ENCODE data around the gene ATG16L1.

ATG16L1 gene

GRCh38 chr2:233273120-233273519, 21.6 kb downstream of the ATG16L1 start:
- no peak for DNase-seq (ENCODE audit: low spot score)
- no peak overlapping the region for H3K4me3 ChIP-seq
- no peak overlapping the region for H3K27ac ChIP-seq
- no peak for TF ChIP-seq CTCF (IDR thresholded peaks at IDR 0.05)

- DNase-seq (ENCODE audit: low spot score) = no peak
- TF ChIP-seq CTCF (IDR thresholded peaks at IDR 0.05) = no peak
- Histone ChIP-seq H3K27ac (no peak overlapping the region), H3K4me3 (no peak overlapping the region)
These were observed 23.8 kb downstream of the ATG16L1 start for GRCh38 chr2:233275223-233275622.

DNA sequence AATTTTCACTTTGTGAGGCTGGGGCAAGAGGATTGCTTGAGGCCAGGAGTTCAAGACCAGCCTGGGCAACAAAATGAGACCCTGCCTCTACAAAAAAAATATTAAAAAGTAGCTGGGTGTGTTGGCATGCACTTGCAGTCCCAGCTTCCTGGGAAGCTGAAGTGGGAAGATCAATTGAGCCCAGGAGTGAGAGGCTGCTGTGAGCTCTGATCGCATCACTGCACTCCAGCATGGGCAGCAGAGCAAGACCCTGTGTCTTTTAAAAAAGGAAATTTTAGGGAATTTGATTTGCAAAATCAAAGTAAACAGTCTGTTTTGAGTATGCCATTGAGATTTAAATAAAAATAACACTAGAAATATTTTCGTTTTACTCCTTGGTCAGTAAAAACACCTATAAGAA, 27.4 kb downstream of the ATG16L1 start:
- Histone ChIP-seq H3K27ac (no peak overlapping the region), H3K4me3 (no peak overlapping the region)
- TF ChIP-seq CTCF (IDR thresholded peaks at IDR 0.05) = no peak
- no peak for DNase-seq (ENCODE audit: low spot score)

GRCh38 chr2:233280114-233280693, 28.7 kb downstream of the ATG16L1 start:
- H3K27ac ChIP-seq = no peak overlapping the region
- TF ChIP-seq CTCF (IDR thresholded peaks at IDR 0.05) = no peak
- no peak overlapping the region for H3K4me3 ChIP-seq
- DNase-seq (ENCODE audit: low spot score) = no peak

- no peak for DNase-seq (ENCODE audit: low spot score)
- Histone ChIP-seq H3K4me3 (no peak overlapping the region), H3K27ac (no peak overlapping the region)
- TF ChIP-seq CTCF (IDR thresholded peaks at IDR 0.05) = no peak
These were observed 30.1 kb downstream of the ATG16L1 start for GRCh38 chr2:233281553-233281952.

GRCh38 chr2:233281992-233282603, 30.6 kb downstream of the ATG16L1 start:
- TF ChIP-seq CTCF (IDR thresholded peaks at IDR 0.05) = no peak
- H3K4me3 ChIP-seq = no peak overlapping the region
- DNase-seq (ENCODE audit: low spot score) = no peak
- no peak overlapping the region for H3K27ac ChIP-seq

DNA sequence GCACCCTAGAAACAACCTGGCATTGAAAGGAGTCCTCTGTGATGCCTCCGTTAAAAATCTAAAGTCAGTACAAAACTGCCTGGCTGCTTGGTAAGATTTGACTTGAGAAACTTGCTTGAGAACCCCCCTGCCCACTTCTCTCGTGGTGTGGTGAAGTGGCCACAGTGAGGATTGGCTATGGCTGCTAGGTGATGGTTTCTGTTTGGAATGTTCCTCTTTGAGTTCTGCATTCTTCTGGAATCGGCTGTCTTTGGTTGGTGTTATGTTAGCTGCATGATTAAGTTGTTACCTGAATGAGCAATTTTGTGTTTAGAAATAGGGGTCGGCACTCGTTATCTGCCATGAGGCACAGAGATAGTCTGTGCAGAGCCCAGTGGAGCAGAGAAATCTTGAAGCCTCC, 34.4 kb downstream of the ATG16L1 start:
- Histone ChIP-seq H3K27ac (no peak overlapping the region), H3K4me3 (no peak overlapping the region)
- DNase-seq (ENCODE audit: low spot score) = no peak
- no peak for TF ChIP-seq CTCF (IDR thresholded peaks at IDR 0.05)

Data from coronary artery (tissue), 2 donors.